T-helper 1 cell (primary cell): Measurements from ENCODE around the gene G6PD.
"Not testable (repeated sequence)": the region's sequence is repeated elsewhere in the genome, so short reads cannot be mapped to it uniquely, and the experiment has no call there.

Source experiments
- DNase-seq, 5 donors: peaks; one replicate each; pipeline ENCODE4 v3.0.0-alpha.2; 2012 to 2020

Gene G6PD

DNA sequence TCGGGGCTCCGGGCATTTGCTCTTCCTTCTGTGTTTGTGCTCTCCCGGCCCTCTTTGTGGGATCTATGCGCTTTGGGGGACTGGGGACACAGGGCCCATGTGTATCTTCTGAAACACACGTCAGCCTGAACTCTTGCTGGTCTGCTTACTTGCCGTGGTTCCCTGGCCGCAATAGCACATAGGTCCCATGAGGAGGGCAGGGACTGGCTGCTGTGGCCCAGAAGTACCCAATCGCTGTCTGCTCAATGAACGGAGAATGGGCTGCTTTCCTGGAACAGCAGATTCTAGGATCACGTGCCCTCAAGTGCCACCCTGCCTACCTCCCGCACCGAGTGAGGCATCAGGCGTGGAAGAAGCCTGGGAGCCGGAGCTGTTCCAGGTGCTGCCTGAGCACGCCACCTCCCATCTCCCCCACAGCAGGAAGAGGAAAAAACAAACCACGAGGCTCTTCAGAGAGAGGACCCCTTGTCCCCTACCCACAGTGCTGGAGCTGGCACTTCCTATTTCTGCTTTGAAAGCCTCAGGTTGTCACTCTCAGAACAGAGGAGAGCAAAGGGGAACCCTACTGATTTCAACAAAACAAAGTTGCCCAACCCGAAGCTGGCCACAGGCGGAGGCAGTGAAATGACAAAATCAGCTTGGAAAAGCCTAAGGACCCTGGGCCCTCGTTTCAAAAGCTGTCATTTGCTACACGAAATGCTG lies 3.8 kb downstream of the G6PD start:
- peak in 1 of 5 donors; percentile 50 for DNase-seq

DNA sequence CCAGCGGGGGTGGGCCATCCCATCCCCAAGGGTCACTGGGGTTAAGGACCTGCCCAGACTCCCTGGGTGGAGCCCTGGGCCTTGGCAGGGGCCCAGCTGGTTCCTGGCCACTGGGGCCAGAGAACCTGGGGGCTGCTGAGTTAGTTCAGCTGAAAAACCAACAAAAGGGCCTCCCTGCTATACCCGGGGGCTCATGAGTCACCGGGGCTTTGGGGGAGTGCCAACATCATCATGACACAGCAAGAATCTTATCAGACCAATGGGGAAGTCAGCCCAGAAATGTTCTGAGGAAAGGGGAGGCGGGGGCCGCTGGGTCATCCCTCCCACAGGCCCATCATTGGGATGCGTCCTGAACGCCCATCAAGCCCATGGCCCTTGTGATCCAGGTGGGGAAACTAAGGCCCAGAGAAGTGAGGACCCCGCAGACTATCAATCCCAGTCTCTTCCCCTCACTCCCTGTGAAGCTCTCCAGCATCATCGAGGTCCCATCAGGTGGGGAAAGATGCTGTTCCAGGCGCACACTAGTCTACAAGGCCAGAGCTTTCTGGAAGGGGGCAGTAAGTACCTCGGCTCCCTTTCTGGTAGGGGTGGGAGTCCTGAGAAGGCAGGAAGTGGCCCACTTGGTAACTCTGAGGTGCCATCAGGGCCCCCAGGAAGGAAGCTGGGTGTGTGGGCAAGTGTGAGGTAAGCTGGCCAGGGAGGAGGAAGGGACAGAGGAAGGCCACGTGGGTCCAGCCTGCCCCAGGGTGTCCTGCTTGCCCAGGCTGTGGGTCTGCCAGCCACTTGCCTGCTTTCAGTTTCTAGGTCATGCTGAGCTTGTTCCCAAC lies 4.5 kb downstream of the G6PD start:
- DNase-seq = peak in 1 of 5 donors; percentile 35

DNA sequence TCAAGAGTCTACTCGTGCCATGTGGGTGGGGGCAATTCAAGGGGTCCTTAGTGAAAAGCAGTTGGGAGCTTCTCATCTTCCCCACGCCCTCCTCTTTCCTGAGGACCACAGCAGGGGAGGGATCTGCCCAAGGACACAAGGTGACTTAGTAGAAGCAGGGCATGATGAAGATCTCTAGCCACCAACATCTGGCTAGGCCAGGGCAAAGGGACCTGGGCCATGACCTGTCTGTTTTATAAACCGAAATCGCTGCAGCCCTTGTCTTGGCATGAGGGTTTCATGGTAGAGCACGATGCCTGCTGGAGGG lies 5.1 kb downstream of the G6PD start:
- no peak for DNase-seq

DNA sequence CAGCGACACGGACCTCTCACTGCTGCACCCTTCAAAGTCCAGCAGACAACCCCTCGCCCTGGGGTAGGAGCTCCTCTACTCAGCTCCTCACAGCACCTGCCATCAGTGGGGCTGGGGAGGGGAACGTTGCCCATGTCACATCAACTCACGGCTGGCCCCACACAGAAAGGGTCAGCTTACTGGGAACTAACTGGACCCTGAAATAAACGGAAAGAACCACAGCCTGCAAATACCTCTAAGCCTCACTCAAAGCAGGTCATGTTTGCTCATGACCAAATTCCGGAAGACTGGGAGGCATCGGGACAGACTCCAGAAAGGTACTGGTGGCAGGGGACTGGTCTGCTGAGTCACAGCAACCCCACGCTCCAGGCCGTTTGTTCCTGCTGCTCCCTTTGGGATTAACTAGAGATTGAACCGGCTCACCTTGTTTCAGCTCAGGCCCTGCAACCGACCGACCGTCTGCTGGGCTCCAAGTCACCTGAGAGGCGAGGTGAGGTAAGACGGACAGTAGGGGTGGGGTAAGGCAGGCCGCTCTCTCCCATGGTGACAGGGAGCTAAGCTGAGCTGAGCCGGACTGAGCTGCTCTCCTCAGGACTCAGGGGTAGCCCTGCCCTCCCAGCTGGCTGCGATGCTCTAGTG lies 5.6 kb downstream of the G6PD start:
- DNase-seq = no peak

DNA sequence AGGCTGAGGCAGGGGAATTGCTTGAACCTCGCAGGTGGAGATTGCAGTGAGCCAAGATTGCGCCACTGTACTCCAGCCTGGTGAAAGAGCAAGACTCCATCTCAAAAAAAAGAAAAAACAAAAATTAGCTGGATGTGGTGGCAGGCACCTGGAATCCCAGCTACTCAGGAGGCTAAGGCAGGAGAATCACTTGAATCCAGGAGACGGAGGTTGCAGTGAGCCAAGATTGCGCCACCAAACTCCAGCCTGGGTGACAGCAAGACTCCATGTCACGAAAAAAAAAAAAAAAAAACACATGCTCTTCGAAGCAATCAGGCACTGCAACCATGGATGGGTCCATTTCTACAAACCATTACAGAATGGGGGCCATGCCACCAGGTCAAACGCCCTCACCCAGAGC lies 6.3 kb downstream of the G6PD start:
- not testable (repeated sequence) for DNase-seq

DNA sequence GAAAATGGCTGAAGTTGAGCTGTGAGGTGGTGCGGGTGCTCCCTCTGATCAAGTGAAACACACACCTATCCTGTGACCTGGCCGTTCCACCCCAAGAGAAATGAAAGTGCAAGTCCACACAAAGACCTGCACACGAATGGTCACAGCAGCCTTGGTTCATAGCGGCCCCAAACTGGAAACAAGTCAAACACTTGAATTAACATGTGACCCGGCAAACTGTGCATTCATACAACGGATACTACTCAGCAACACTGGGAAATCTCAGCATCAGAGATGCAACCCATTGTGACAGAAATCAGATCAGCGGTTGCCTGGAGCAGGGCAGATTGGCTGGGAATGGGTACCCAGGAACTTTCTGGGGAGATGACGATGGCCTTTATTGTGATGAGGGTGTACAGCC lies 7.6 kb downstream of the G6PD start:
- DNase-seq = no peak

DNA sequence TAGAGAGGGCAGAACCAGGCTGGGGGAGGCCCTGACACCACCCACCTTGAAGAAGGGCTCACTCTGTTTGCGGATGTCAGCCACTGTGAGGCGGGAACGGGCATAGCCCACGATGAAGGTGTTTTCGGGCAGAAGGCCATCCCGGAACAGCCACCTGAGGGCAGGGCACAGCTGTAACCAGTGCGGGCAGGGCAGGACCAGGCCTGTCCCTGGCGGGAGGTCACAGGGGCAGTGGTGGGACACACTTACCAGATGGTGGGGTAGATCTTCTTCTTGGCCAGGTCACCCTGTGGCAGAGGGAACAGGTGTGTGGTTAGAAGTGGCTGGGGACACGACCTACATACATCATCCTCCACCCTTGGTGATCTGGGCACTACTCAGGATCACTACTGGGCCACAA lies 10.8 kb downstream of the G6PD start:
- no peak for DNase-seq

DNA sequence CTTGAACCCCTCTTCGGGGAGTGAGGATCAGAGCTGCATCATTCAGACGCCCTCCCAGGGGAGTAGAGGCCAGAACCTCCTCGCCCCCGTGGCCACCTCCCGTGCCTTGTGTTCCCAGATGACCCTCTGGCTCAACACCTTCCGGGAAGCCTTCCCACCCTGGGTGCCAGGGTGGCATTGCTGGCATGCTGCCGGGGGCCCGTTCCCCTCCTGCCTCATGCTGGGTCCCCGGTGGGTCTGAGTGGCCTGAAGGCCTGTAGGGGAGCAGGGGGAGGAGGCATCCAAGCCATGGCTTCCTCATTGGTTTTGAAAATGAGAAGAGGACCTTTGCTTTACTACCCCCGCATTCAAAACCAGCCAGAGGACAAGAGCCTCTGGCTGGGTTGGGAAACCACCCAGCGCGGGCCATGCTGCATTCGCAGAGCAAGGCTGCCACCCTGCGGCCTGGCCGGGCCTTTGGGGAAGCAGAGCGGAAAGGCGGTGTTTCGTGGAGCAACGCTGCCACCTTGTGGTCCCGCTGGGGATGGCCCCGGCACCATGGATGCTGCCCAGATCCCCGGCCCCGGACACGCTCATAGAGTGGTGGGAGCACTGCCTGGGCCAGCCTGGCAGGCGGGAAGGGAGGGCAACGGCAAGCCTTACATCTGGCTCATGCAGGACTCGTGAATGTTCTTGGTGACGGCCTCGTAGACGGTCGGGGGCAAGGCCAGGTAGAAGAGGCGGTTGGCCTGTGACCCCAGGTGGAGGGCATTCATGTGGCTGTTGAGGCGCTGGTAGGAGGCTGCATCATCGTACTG lies 11.9 kb downstream of the G6PD start:
- peak; percentile 69 to 86 (median 82) for DNase-seq

DNA sequence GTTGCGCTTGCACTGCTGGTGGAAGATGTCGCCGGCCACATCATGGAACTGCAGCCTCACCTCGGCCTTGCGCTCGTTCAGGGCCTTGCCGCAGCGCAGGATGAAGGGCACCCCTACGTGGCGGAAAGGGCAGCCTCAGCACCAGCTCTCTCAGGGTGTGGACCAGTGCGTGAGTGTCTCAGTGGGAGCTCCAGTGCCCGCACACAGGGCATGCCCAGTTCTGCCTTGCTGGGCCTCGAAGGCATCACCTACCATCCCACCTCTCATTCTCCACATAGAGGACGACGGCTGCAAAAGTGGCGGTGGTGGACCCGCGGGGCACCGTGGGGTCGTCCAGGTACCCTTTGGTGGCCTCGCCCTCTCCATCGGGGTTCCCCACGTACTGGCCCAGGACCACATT lies 14.0 kb downstream of the G6PD start:
- DNase-seq = no peak

DNA sequence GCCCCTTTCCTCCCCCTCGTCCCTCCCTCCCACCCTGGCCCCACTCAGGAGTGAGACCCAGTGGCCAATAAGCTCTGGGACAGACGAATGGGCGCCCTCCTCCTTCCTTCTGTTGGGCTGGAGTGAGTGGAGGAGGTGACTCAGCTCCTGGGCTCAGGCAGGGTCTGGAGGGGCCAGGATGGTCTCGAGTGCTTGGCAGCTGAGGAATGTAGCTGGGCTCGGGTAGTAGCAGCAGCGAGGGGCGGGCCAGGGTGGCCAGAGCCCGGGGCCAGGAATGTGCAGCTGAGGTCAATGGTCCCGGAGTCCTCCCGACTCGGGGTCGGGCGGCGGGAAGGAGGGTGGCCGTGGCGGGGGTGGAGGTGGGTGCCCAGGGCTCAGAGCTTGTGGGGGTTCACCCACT lies 15.0 kb downstream of the G6PD start:
- no peak for DNase-seq

DNA sequence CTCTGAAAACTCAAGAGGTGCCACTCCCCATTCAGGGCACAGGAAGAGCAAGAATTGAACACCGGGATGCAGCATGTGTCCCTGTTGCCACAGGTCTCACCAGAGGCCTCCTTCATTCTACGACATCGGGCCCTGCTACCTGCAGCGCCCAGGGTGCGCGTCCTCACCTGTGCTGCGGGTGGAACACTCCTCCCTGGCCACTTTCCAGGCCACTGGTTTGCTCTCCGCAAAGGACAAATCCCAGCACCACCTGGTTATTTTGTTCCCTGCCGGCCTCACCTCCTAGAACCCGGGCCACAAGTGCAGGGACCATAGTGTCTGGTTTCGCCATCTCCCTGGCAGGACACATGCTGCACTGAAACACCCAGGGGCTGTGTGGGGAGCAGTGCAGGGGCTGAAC lies 16.4 kb downstream of the G6PD start:
- DNase-seq = no peak

DNA sequence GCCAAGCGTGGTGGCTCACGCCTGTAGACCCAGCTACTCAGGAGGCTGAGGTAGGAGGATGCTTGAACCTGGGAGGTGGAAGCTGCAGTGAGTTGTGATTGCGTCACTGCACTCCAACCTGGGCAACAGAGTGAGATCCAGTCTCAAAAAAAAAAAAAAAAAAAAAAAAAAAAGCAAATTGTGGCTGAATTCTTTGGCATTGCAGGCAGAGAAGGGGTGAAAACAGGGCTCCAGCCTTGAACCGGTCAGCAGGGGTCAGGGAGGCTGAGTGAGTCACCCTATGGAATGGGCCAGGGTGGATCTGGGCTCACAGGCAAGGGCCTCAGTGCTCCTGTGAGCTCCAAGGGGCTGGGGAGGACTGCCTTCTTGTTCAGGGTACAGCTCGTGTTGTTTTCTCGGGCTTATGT lies 17.4 kb downstream of the G6PD start:
- DNase-seq = no peak

DNA sequence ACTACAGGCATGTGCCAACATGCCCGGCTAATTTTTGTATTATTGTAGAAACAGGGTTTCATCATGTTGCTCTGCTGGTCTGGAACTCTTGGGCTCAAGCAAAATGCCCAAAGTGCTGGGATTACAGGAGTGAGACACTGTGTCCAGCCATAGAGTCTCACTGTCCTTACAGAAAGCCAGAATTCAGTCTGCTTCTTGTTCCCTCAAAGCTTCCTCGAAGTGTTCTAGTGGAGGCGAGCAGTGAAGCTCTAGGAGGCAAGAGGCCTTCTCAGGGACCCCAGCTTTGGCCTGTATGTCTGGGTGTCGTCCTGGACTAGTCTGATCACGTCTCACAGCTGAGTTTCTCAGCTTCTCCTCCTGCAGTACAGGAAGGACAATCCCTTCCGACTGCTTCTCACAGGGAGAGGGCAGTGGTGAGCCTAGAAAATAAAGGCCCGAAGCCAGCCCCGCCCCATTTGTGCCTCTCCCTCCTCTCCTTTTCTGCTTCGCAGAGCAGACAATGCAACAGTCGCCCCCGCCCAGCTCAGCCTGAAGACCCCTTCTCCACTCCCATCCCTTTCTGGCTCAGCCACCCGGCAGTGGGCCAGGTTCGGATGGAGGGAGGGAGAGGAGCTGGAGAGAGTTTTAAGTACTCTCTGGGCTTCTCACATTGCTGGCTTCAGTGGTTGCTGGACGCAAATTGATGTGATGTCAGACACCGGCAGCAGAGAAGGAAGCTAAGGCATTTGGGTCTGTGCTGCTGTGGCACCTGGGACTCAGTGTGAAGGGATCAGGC lies 19.6 kb downstream of the G6PD start:
- peak in 4 of 5 donors; percentile 30 to 67 (median 40) for DNase-seq

DNA sequence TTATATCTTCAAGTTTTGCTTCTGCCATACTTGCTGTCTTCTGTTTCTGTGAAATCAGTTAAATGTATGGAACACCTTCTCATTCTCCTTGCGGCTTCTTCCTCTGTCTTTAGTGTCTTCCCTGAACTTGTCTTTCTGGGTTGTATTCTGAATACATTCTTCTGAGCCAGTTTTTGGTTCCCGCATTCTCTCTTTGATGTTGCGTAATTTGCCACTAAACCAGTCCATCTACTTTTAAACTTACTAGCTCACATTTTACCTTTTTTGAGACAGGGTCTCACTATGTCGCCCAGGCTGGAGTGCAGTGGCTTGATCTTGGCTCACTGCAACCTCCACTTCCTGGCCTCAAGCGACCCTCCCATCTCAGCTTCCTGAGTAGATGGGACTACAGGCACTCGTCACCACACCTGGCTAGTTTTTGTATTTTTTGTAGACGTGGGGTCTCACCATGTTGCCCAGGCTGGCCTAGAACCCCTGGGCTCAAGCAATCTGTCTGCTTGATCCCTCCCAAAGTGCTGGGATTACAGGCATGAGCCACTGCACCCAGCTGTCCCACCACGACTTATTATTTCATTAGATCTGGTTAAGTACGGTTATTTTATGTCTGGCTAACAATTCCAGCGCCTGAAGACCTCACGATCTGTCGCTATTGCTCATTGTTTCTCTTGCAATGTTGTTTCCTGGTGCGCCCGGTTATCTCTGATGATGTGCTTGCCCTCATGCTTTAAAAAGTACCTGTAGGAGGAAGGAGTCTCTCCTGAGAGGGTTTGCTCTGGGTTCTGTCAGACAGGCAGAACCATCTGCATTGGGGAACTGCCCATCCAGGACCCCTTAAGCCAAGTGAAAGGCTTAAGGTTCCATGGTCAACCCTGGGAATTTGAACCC lies 20.8 kb downstream of the G6PD start:
- DNase-seq = no peak

DNA sequence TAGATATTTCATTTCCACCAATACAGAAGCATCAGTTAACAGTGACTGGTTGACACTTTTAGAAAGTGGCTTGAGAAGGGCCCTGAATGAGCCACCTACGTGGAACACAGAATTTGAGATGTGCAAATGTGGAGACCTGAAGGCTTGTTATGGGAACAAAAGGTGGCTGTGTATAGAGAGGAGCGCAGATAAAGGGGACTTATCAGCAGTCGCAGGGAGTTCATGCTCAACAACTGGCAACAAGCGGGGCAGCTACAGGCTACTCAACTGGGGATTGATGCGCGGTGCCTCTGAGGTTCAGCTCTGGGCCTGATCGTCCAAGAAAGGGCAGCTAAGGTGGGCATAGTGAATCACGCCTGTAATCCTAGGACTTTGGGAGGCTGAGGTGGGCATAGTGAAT lies 27.3 kb downstream of the G6PD start:
- no peak for DNase-seq

DNA sequence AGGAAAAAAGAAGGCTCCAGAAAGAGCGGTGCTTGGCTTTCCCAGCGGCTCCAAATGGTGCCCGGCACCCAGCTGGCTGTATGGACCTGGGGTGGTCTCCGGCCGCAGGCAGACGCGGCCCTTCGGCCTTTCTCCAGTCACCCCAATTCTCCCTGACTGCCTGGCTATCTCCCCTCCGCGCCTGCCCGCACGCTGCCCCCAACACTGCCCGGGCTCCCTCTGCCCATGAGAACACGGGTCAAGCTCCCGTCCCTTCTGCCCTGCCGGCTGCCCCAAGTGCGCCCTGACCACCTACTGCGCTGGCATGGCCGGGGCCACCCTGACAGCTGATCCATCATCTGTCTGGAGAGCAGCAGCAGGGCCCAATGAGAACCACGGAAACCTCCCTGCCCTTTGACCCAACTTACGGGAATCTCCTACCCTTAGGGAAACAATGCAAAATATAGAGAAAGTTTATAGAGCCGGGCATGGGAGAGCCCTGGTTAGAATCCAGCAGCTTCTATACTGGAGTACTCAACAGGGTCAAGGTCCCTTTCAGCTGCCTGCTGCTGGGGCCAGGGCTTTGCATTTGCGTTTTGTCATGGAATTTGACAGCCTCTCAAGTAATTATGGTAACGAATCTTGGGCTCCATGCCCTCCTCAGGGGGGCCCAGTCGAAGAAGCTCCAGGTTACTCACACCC lies 29.4 kb downstream of the G6PD start:
- no peak for DNase-seq

DNA sequence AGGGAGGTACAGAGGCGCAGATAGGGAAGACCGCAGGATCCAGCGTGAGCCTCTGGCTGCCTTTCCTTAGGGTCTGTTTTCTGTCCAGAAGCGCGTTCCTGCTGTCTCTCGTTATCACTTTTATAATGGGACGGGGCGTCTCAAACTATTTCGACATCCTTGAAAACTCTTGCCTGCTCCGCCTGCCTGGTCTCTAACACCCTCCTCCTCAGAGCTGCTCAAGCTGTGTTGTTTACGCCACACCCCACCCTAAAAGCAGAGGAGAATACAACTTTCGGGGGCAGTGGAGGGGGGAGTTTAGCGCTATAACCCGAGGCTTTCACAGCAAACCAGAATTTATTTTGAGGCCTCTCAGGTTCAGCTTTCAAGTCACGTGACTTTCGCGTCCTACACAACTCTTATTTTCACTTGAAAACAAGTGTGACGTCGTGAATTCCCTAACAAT lies 30.0 kb downstream of the G6PD start:
- DNase-seq = no peak

DNA sequence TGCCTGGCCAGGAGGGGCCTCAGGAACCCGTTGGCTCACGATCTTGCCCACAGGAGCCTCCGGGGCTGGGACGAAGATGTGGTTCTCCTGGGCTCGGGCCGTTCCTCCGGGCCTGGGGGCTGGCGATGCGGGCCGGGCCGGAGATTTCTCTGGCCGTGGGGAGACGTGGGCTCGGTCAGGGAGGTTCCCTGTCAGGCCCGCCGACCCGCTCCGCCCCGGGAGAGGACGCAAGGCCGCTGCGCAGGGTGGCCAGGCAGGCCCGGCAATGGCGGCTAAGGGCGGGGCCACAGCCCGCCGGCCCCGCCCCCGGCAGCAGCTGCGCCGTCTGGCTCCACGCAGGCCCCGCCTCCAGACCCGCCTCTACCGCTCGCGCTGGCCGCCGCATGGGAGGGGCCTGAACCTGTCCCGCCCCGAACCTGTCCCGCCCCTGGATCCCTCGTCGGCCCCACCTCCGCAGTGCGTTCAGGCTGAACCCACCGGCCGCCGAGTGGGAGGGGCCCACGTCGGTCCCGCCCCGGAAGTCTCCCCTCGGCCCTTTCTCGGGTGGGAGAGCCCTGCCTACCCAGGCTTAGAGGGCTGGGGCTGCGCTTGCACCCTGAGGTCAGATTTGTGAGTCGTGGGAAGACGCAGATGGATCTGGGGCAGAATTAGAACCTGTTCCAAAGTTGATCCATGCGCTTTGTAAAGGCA lies 30.5 kb downstream of the G6PD start, which contains the start of gene FAM3A:
Gene FAM3A (minus strand): TSS at position 267 of the 690 bp plus-strand sequence. CDS start 460 bp downstream, outside the sequence.
- peak; percentile 85 to 90 (median 88) for DNase-seq

DNA sequence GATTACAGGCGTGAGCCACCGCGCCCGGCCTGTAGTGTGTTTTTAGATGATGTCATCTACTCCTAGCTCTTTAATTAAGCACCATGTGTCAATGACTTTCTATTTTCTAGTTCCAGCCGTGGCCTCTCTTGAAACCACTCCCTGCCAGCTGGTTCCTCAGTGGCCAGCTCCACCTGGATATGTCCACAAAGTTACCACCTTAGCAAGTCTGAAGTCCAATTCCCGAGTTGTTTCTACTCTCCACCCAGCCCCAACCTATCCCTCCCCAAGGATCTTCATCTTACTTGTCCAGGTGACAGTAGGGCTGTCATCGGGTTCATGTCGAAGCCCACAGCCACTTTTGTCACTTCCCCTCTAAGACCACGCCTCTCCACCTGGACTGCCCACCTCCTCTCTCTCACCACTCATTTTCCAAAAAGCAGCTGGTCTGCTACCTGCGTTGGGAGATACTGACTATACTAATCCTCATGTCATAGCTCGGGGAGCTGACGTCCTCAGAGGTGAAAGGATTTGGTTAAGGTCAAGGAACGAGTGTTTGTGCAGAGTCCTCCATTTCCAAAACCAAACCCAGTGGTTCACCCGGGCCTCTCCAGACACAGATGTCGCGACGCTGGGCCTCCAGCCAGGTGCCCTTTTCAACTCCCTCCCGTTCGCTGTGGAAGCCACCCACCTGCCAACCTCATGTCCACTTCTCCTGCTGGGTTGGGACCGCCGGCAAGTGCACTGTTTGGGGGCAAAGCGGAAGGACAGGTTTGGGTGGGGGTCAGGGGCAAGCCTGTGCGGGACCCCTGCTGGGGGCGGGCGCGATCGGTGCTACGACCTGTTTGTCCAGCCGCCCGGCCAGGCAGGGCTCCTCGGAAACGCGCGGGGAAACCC lies 31.3 kb downstream of the G6PD start:
- peak in 1 of 5 donors; percentile 24 for DNase-seq
